ENCODE measurements around the gene SERPINB4. TPM values are rescaled to one million over a fixed set of nuclear protein-coding genes. Genes with fewer than 3 reads are reported as not detected.

Gene SERPINB4
- total RNA-seq, 2 experiments from 2014 or later: not detected

GRCh38 chr18:63637703-63638102 is 6.4 kb downstream of the SERPINB4 start:
- Mint-ChIP-seq H3K36me3 (ENCODE audit: low read depth) (no peaks in the 10 kb centered on the region), H3K27ac (no peak overlapping the region), H3K9me3 (no peaks in the 10 kb centered on the region), H3K27me3 (no peaks in the 10 kb centered on the region), H3K4me1 (ENCODE audit: low read depth) (no peaks in the 10 kb centered on the region), H3K4me3 (no peak overlapping the region)
- TF ChIP-seq CTCF (IDR thresholded peaks at IDR 0.05): no peak
- CTCF ChIA-PET: no interaction called here
- ATAC-seq (ENCODE audit: poor library complexity) (no peak), DNase-seq (no peak)
- no peaks in the 10 kb centered on the region for H3K9me3 ChIP-seq (ENCODE audit: control insufficient read depth in 1 of 2, insufficient read depth in 1 of 2, low read length in 2 of 2)
- H3K4me1 ChIP-seq (ENCODE audit: insufficient read depth, low read length): no peaks in the 10 kb centered on the region
- intact Hi-C loops (cut with DNase I, micrococcal nuclease): no loop called here
- H3K4me3 ChIP-seq (ENCODE audit: low read length): no peak overlapping the region
- POLR2A ChIA-PET: no interaction called here
- no peaks in the 10 kb centered on the region for H3K36me3 ChIP-seq (ENCODE audit: insufficient read depth, low read length)
- H3K27ac ChIP-seq (ENCODE audit: low read depth in 1 of 2, low read length in 2 of 2): no peak overlapping the region
- no peaks in the 10 kb centered on the region for H3K27me3 ChIP-seq (ENCODE audit: control insufficient read depth in 1 of 2, insufficient read depth in 2 of 2, low read length in 2 of 2)

GRCh38 chr18:63627819-63628218 is 16.2 kb downstream of the SERPINB4 start:
- no peak overlapping the region for H3K4me3 Mint-ChIP-seq
- CTCF ChIA-PET: no interaction called here
- DNase-seq (no peak), ATAC-seq (ENCODE audit: poor library complexity) (no peak)
- TF ChIP-seq CTCF (IDR thresholded peaks at IDR 0.05): no peak
- no peaks in the 10 kb centered on the region for H3K4me1 Mint-ChIP-seq (ENCODE audit: low read depth)
- no peaks in the 10 kb centered on the region for H3K36me3 ChIP-seq (ENCODE audit: insufficient read depth, low read length)
- H3K9me3 Mint-ChIP-seq: peaks cover 29% of the 10 kb centered on the region
- POLR2A ChIA-PET: no interaction called here
- no peak overlapping the region for H3K4me3 ChIP-seq (ENCODE audit: low read length)
- H3K4me1 ChIP-seq (ENCODE audit: insufficient read depth, low read length): no peaks in the 10 kb centered on the region
- H3K27ac ChIP-seq (ENCODE audit: low read depth in 1 of 2, low read length in 2 of 2): no peak overlapping the region
- H3K36me3 Mint-ChIP-seq (ENCODE audit: low read depth): no peaks in the 10 kb centered on the region
- peaks cover 0 to 2% of the 10 kb centered on the region in 2 experiments for H3K27me3 ChIP-seq (ENCODE audit: control insufficient read depth in 1 of 2, insufficient read depth in 2 of 2, low read length in 2 of 2)
- H3K27ac Mint-ChIP-seq: no peak overlapping the region
- intact Hi-C loops (cut with DNase I, micrococcal nuclease): no loop called here
- no peaks in the 10 kb centered on the region for H3K27me3 Mint-ChIP-seq
- H3K9me3 ChIP-seq (ENCODE audit: control insufficient read depth in 1 of 2, insufficient read depth in 1 of 2, low read length in 2 of 2): peaks cover 24 to 27% of the 10 kb centered on the region in 2 experiments

DNA sequence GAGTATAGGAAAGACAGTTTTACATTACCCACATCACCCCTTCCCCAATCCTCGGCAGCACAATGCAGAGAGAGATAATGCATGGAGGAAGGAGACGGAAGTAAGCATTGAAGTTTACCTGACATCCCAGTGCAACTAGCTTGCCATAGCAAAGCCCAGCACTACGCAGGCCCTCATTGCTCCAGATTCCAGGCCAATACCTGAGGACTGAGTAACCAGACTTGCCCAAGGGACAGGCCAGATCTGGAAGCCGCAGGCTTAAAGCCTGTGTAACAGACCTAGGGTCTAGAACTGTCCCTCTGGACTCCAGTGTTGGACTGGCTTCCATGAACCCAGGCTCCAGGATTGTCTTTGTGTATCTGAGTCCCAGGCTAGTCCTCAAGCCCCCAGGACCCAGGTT is 17.6 kb downstream of the SERPINB4 start:
- H3K27ac Mint-ChIP-seq: no peak overlapping the region
- no peak for DNase-seq
- H3K9me3 Mint-ChIP-seq: peaks cover 23% of the 10 kb centered on the region
- H3K27me3 Mint-ChIP-seq: no peaks in the 10 kb centered on the region
- Histone ChIP-seq H3K4me1 (ENCODE audit: insufficient read depth, low read length) (no peaks in the 10 kb centered on the region), H3K27ac (ENCODE audit: low read depth in 1 of 2, low read length in 2 of 2) (no peak overlapping the region), H3K4me3 (ENCODE audit: low read length) (no peak overlapping the region), H3K27me3 (ENCODE audit: control insufficient read depth in 1 of 2, insufficient read depth in 2 of 2, low read length in 2 of 2) (peaks cover 0 to 2% of the 10 kb centered on the region in 2 experiments), H3K36me3 (ENCODE audit: insufficient read depth, low read length) (no peaks in the 10 kb centered on the region), H3K9me3 (ENCODE audit: control insufficient read depth in 1 of 2, insufficient read depth in 1 of 2, low read length in 2 of 2) (peaks cover 24 to 27% of the 10 kb centered on the region in 2 experiments)
- no peak for TF ChIP-seq CTCF (IDR thresholded peaks at IDR 0.05)
- ChIA-PET CTCF (no interaction called here), POLR2A (no interaction called here)
- intact Hi-C loops (cut with DNase I, micrococcal nuclease): no loop called here
- no peak overlapping the region for H3K4me3 Mint-ChIP-seq
- H3K4me1 Mint-ChIP-seq (ENCODE audit: low read depth): no peaks in the 10 kb centered on the region
- ATAC-seq (ENCODE audit: poor library complexity): no peak
- no peaks in the 10 kb centered on the region for H3K36me3 Mint-ChIP-seq (ENCODE audit: low read depth)

All from CD4-positive, alpha-beta T cell (primary cell).